GM20000 (cell line): ENCODE results near the gene FYB1.
"Not testable (repeated sequence)": the region's sequence is repeated elsewhere in the genome, so short reads cannot be mapped to it uniquely, and the experiment has no call there.

ENCODE experiments used
- DNase-seq: peaks from one replicate; pipeline ENCODE4 v3.0.0; 2012; ENCODE audit warnings: low spot score
- CTCF ChIP-seq: IDR thresholded peaks from 2 replicates; pipeline ENCODE4 v1.5.1; 2012; ENCODE audit warnings: mild to moderate bottlenecking, control low read depth; ENCODE audit errors: extremely low read depth, missing control alignments

FYB1 gene

GRCh38 chr5:39226100-39226451 is 6.7 kb upstream of the FYB1 start:
- TF ChIP-seq CTCF, result no peak
- no peak for DNase-seq

- no peak for DNase-seq
- no peak for TF ChIP-seq CTCF
Observed at GRCh38 chr5:39225405-39226099, 6.2 kb upstream of the FYB1 start.

- DNase-seq, result no peak
- no peak for TF ChIP-seq CTCF
Observed at GRCh38 chr5:39224196-39224761, 4.9 kb upstream of the FYB1 start.

GRCh38 chr5:39223565-39224156 is 4.3 kb upstream of the FYB1 start:
- no peak for TF ChIP-seq CTCF
- no peak for DNase-seq

- not testable (repeated sequence) for DNase-seq
Observed at GRCh38 chr5:39221671-39222070, 2.3 kb upstream of the FYB1 start.

GRCh38 chr5:39220280-39221030 is 1.1 kb upstream of the FYB1 start:
- DNase-seq, result no peak
- no peak for TF ChIP-seq CTCF

GRCh38 chr5:39218482-39219402 is 621 bp downstream of the FYB1 start:
- DNase-seq, result no peak
- no peak for TF ChIP-seq CTCF
